ENCODE results near the gene CARM1. TPM values are rescaled to one million over a fixed set of nuclear protein-coding genes. Genes with fewer than 3 reads are reported as not detected.

The CARM1 gene
- total RNA-seq, 1 donor = 33.7 TPM

DNA sequence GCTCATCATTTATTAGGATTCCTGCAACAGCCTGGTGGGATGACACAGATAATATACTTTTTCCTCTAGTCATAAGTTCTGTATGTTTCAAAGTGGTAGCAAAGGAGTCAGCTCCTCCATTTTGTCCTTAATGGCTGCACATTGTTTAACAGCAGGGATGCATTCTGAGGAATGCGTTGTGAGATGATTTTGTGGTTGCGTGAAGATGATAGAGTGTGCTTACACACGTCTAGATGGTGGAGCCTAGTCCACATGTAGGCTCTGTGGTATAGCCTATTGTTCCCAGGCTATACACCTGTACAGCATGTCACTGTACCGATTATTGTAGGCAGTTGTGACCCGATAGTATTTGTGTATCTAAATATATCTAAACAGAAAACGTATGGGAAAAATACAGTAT, 94.0 kb downstream of the CARM1 start:
- Histone ChIP-seq H4K20me1 (ENCODE audit: insufficient read depth, low read length) (peaks cover 55% of the 10 kb centered on the region), H3K4me3 (ENCODE audit: insufficient read depth, low read length) (no peak overlapping the region), H3K36me3 (ENCODE audit: insufficient read depth, low read length) (no peaks in the 10 kb centered on the region), H2AFZ (ENCODE audit: low read length) (no peak overlapping the region), H3K4me2 (ENCODE audit: insufficient read depth, low read length) (no peak overlapping the region), H3K79me2 (ENCODE audit: insufficient read depth, low read length) (peaks cover 91% of the 10 kb centered on the region), H3K27me3 (ENCODE audit: insufficient read depth, low read length) (no peaks in the 10 kb centered on the region), H3K27ac (ENCODE audit: low read depth, low read length) (no peak overlapping the region), H3K4me1 (ENCODE audit: insufficient read depth, low read length) (peaks cover 3% of the 10 kb centered on the region), H3K9me3 (ENCODE audit: low read depth, low read length) (no peaks in the 10 kb centered on the region)
- TF ChIP-seq, protein P1, sequence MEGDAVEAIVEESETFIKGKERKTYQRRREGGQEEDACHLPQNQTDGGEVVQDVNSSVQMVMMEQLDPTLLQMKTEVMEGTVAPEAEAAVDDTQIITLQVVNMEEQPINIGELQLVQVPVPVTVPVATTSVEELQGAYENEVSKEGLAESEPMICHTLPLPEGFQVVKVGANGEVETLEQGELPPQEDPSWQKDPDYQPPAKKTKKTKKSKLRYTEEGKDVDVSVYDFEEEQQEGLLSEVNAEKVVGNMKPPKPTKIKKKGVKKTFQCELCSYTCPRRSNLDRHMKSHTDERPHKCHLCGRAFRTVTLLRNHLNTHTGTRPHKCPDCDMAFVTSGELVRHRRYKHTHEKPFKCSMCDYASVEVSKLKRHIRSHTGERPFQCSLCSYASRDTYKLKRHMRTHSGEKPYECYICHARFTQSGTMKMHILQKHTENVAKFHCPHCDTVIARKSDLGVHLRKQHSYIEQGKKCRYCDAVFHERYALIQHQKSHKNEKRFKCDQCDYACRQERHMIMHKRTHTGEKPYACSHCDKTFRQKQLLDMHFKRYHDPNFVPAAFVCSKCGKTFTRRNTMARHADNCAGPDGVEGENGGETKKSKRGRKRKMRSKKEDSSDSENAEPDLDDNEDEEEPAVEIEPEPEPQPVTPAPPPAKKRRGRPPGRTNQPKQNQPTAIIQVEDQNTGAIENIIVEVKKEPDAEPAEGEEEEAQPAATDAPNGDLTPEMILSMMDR (IDR thresholded peaks at IDR 0.05; ENCODE audit: extremely low read depth, low read depth, low read length) = no peak
- DNase-seq (ENCODE audit: insufficient read length, low spot score, missing footprints) = no peak

DNA sequence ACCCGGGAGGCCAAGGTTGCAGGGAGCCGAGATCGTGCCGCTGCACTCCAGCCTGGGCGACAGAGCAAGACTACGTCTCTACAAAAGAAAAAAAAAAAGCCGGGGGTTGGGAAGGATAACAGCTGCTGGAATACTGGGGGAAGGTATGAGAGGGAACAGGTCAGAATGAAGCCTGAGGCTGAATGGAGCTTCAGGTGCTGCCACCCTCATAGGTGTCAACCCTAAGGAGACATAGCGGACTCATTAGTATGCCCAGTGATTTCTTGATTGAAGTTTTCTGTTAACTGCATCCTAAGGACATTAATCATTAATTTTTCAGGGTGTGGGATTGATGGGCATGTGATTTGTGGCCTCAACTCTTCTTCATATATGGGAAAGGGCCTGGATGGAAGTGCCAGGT, 95.5 kb downstream of the CARM1 start:
- Histone ChIP-seq H3K4me1 (ENCODE audit: insufficient read depth, low read length) (peaks cover 3% of the 10 kb centered on the region), H4K20me1 (ENCODE audit: insufficient read depth, low read length) (peaks cover 64% of the 10 kb centered on the region), H2AFZ (ENCODE audit: low read length) (no peak overlapping the region), H3K4me3 (ENCODE audit: insufficient read depth, low read length) (no peak overlapping the region), H3K27me3 (ENCODE audit: insufficient read depth, low read length) (no peaks in the 10 kb centered on the region), H3K9me3 (ENCODE audit: low read depth, low read length) (no peaks in the 10 kb centered on the region), H3K4me2 (ENCODE audit: insufficient read depth, low read length) (no peak overlapping the region), H3K79me2 (ENCODE audit: insufficient read depth, low read length) (peaks cover 97% of the 10 kb centered on the region), H3K27ac (ENCODE audit: low read depth, low read length) (no peak overlapping the region), H3K36me3 (ENCODE audit: insufficient read depth, low read length) (no peaks in the 10 kb centered on the region)
- DNase-seq (ENCODE audit: insufficient read length, low spot score, missing footprints) = no peak
- TF ChIP-seq, protein P1 (IDR thresholded peaks at IDR 0.05; ENCODE audit: extremely low read depth, low read depth, low read length) = no peak

DNA sequence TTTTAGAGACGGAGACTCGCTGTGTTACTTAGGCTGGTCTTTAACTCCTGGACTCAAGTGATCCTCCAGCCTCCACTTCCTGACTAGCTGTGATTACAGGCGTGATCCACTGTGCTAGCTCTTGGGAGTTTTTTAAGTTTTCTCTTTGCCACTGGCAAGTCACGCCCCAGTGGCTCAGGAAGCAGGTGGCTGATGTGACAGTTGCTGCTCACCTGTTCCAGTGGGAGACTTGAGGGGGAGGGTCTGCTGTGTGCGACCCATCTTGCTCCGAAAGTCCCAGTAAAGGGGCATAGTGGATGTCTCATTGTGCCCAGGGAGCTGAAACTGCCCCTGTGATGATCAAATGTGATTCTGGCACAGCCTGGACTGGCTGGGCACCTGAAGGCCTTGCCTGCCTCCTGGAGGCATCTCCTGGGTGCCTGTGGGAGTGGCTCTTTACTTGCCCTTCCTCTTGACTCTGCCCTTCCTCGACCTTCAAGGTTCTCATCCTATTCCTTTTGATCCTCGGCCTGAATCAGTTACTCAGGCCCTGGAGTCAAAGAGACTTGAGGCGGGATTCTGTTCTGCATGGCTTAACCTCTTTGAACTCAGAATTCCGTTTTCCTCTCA, 97.3 kb downstream of the CARM1 start:
- TF ChIP-seq, protein P1 (IDR thresholded peaks at IDR 0.05; ENCODE audit: extremely low read depth, low read depth, low read length) = no peak
- H3K27me3 ChIP-seq (ENCODE audit: insufficient read depth, low read length) = no peaks in the 10 kb centered on the region
- no peak overlapping the region for H3K27ac ChIP-seq (ENCODE audit: low read depth, low read length)
- DNase-seq (ENCODE audit: insufficient read length, low spot score, missing footprints) = peak; percentile 66
- no peak overlapping the region for H3K4me3 ChIP-seq (ENCODE audit: insufficient read depth, low read length)
- no peaks in the 10 kb centered on the region for H3K9me3 ChIP-seq (ENCODE audit: low read depth, low read length)
- H3K4me2 ChIP-seq (ENCODE audit: insufficient read depth, low read length) = no peak overlapping the region
- H3K79me2 ChIP-seq (ENCODE audit: insufficient read depth, low read length) = peaks cover 95% of the 10 kb centered on the region
- H4K20me1 ChIP-seq (ENCODE audit: insufficient read depth, low read length) = peaks cover 54% of the 10 kb centered on the region
- no peak overlapping the region for H2AFZ ChIP-seq (ENCODE audit: low read length)
- H3K36me3 ChIP-seq (ENCODE audit: insufficient read depth, low read length) = no peaks in the 10 kb centered on the region
- H3K4me1 ChIP-seq (ENCODE audit: insufficient read depth, low read length) = no peaks in the 10 kb centered on the region

DNA sequence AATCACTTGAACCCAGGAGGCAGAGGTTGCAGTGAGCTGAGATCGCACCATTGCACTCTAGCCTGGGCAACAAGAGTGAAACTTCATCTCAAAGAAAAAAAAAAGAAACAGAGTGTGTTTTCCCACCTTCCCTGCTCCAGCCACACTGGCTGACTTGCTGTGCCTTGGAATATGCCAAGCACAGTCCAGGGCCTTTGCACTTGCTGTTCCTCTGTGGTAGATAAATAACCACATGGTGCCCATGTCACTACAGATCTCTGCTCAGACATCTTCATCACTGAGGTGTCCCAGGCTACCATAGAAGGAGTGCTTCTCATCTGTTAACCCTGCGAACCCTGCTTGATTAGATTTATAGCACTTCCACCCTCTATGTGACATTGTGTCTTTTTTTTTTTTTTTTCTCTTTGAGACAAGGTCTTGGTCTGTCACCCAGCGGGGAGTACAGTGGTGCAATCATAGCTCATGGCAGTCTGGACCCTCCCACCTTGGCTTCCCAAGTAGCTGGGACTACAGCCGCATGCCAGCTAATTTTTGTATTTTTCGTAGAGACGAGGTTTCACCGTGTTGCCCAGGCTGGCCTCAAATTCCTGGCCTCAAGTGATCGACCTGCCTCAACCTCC, 99.9 kb downstream of the CARM1 start:
- Histone ChIP-seq H4K20me1 (ENCODE audit: insufficient read depth, low read length) (peaks cover 47% of the 10 kb centered on the region), H3K4me3 (ENCODE audit: insufficient read depth, low read length) (no peak overlapping the region), H2AFZ (ENCODE audit: low read length) (no peak overlapping the region)

More for the DNA sequence above, 99.9 kb downstream of the CARM1 start:
- Histone ChIP-seq H3K4me1 (ENCODE audit: insufficient read depth, low read length) (peaks cover 10% of the 10 kb centered on the region), H3K27ac (ENCODE audit: low read depth, low read length) (no peak overlapping the region), H3K27me3 (ENCODE audit: insufficient read depth, low read length) (no peaks in the 10 kb centered on the region), H3K79me2 (ENCODE audit: insufficient read depth, low read length) (peaks cover 94% of the 10 kb centered on the region), H3K9me3 (ENCODE audit: low read depth, low read length) (no peaks in the 10 kb centered on the region), H3K36me3 (ENCODE audit: insufficient read depth, low read length) (no peaks in the 10 kb centered on the region), H3K4me2 (ENCODE audit: insufficient read depth, low read length) (no peak overlapping the region)
- TF ChIP-seq, protein P1 (IDR thresholded peaks at IDR 0.05; ENCODE audit: extremely low read depth, low read depth, low read length) = no peak
- peak; percentile 32 for DNase-seq (ENCODE audit: insufficient read length, low spot score, missing footprints)

All from osteoblast (primary cell).